SJSA1 (cell line): ENCODE measurements around the gene ATRIP. TPM values are rescaled to one million over a fixed set of nuclear protein-coding genes. Genes with fewer than 3 reads are reported as not detected.

Experiments used
- DNase-seq, 2 experiments: peaks; one replicate each; pipeline ENCODE4 v3.0.0-alpha.2; 2015 to 2020; ENCODE audit warnings: low spot score in 2 of 2, low read depth in 1 of 2
- H3K27ac ChIP-seq: fragments of 250-450 bp; sonication (Bioruptor Pico); 2 replicates; pipeline ENCODE4 v1.5.1; 2020; ENCODE audit warnings: mild to moderate bottlenecking, moderate library complexity
- H3K27me3 ChIP-seq: fragments of 250-450 bp; sonication (Bioruptor Pico); replicated peaks from 2 replicates; pipeline ENCODE4 v1.5.1; 2020; ENCODE audit warnings: mild to moderate bottlenecking, moderate library complexity
- H3K36me3 ChIP-seq: fragments of 250-450 bp; sonication (Bioruptor Pico); 2 replicates; pipeline ENCODE4 v1.5.1; 2020; ENCODE audit warnings: mild to moderate bottlenecking
- H3K4me1 ChIP-seq: fragments of 250-450 bp; sonication (Bioruptor Pico); replicated peaks from 2 replicates; pipeline ENCODE4 v1.6.1; 2021; ENCODE audit warnings: mild to moderate bottlenecking
- H3K4me3 ChIP-seq: fragments of 250-450 bp; sonication (Bioruptor Pico); 2 replicates; pipeline ENCODE4 v1.5.1; 2020; ENCODE audit warnings: mild to moderate bottlenecking
- H3K9me3 ChIP-seq: fragments of 250-450 bp; sonication (Bioruptor Pico); replicated peaks from 2 replicates; pipeline ENCODE4 v1.5.1; 2020; ENCODE audit warnings: mild to moderate bottlenecking
- total RNA-seq: library from RNA; depleted of rRNA; stranded (reverse); fragments of >200 nt; shearing (Covaris generic); gene quantifications from 2 replicates; pipeline ENCODE4 v1.2.3, GENCODE V29; 2014

The ATRIP gene
- total RNA-seq, 1 experiment from 2014 or later, result 9.7 TPM

GRCh38 chr3:48405971-48406370, 40.6 kb upstream of the ATRIP start:
- no peaks in the 10 kb centered on the region for H3K27me3 ChIP-seq
- no peak overlapping the region for H3K27ac ChIP-seq
- DNase-seq, result no peak
- no peaks in the 10 kb centered on the region for H3K36me3 ChIP-seq
- H3K4me1 ChIP-seq, result peaks cover 13% of the 10 kb centered on the region
- H3K9me3 ChIP-seq, result no peaks in the 10 kb centered on the region
- no peak overlapping the region for H3K4me3 ChIP-seq

- Histone ChIP-seq H3K4me3 (no peak overlapping the region), H3K27ac (no peak overlapping the region), H3K27me3 (no peaks in the 10 kb centered on the region), H3K4me1 (peaks cover 10% of the 10 kb centered on the region), H3K9me3 (no peaks in the 10 kb centered on the region), H3K36me3 (no peaks in the 10 kb centered on the region)
- DNase-seq, result peak in 1 of 2 experiments; percentile 32
Observed at GRCh38 chr3:48406443-48407431, 39.8 kb upstream of the ATRIP start.

GRCh38 chr3:48407542-48408099, 38.9 kb upstream of the ATRIP start:
- no peaks in the 10 kb centered on the region for H3K36me3 ChIP-seq
- H3K27me3 ChIP-seq, result no peaks in the 10 kb centered on the region
- H3K27ac ChIP-seq, result no peak overlapping the region
- no peaks in the 10 kb centered on the region for H3K9me3 ChIP-seq
- H3K4me1 ChIP-seq, result 0 out of 2 replicates have a peak, but pooled peaks cover 1% of the 10 kb centered on the region
- H3K4me3 ChIP-seq, result no peak overlapping the region
- peak in 1 of 2 experiments; percentile 36 for DNase-seq

GRCh38 chr3:48408823-48409281, 37.7 kb upstream of the ATRIP start:
- Histone ChIP-seq H3K27ac (no peak overlapping the region), H3K9me3 (no peaks in the 10 kb centered on the region), H3K4me1 (no peaks in the 10 kb centered on the region), H3K36me3 (no peaks in the 10 kb centered on the region), H3K27me3 (no peaks in the 10 kb centered on the region), H3K4me3 (no peak overlapping the region)
- peak in 1 of 2 experiments; percentile 32 for DNase-seq

- no peaks in the 10 kb centered on the region for H3K27me3 ChIP-seq
- H3K4me1 ChIP-seq, result no peaks in the 10 kb centered on the region
- H3K9me3 ChIP-seq, result no peaks in the 10 kb centered on the region
- H3K4me3 ChIP-seq, result no peak overlapping the region
- peak in 1 of 2 experiments; percentile 31 for DNase-seq
- no peak overlapping the region for H3K27ac ChIP-seq
- no peaks in the 10 kb centered on the region for H3K36me3 ChIP-seq
Observed at GRCh38 chr3:48409291-48410201, 37.0 kb upstream of the ATRIP start.

GRCh38 chr3:48410205-48411040, 36.1 kb upstream of the ATRIP start:
- peak in 1 of 2 experiments; percentile 28 for DNase-seq
- no peaks in the 10 kb centered on the region for H3K9me3 ChIP-seq
- H3K4me1 ChIP-seq, result no peaks in the 10 kb centered on the region
- no peaks in the 10 kb centered on the region for H3K27me3 ChIP-seq
- H3K27ac ChIP-seq, result no peak overlapping the region
- H3K4me3 ChIP-seq, result no peak overlapping the region
- no peaks in the 10 kb centered on the region for H3K36me3 ChIP-seq

GRCh38 chr3:48411041-48411588, 35.4 kb upstream of the ATRIP start:
- Histone ChIP-seq H3K4me1 (no peaks in the 10 kb centered on the region), H3K27ac (no peak overlapping the region), H3K36me3 (no peaks in the 10 kb centered on the region), H3K27me3 (no peaks in the 10 kb centered on the region), H3K9me3 (no peaks in the 10 kb centered on the region), H3K4me3 (no peak overlapping the region)
- DNase-seq, result no peak

GRCh38 chr3:48411606-48412374, 34.7 kb upstream of the ATRIP start:
- Histone ChIP-seq H3K27ac (no peak overlapping the region), H3K36me3 (no peaks in the 10 kb centered on the region), H3K9me3 (no peaks in the 10 kb centered on the region), H3K4me1 (no peaks in the 10 kb centered on the region), H3K27me3 (no peaks in the 10 kb centered on the region), H3K4me3 (no peak overlapping the region)
- no peak for DNase-seq

- Histone ChIP-seq H3K9me3 (no peaks in the 10 kb centered on the region), H3K27ac (no peak overlapping the region), H3K4me3 (no peak overlapping the region), H3K27me3 (no peaks in the 10 kb centered on the region), H3K36me3 (no peaks in the 10 kb centered on the region), H3K4me1 (no peaks in the 10 kb centered on the region)
- DNase-seq, result no peak
Observed at GRCh38 chr3:48412375-48413001, 34.0 kb upstream of the ATRIP start.

GRCh38 chr3:48413086-48413485, 33.5 kb upstream of the ATRIP start:
- H3K36me3 ChIP-seq, result no peaks in the 10 kb centered on the region
- no peak overlapping the region for H3K27ac ChIP-seq
- DNase-seq, result no peak
- no peaks in the 10 kb centered on the region for H3K27me3 ChIP-seq
- no peaks in the 10 kb centered on the region for H3K9me3 ChIP-seq
- H3K4me3 ChIP-seq, result no peak overlapping the region
- no peaks in the 10 kb centered on the region for H3K4me1 ChIP-seq

- Histone ChIP-seq H3K27me3 (no peaks in the 10 kb centered on the region), H3K36me3 (no peaks in the 10 kb centered on the region), H3K9me3 (no peaks in the 10 kb centered on the region), H3K4me3 (no peak overlapping the region), H3K27ac (no peak overlapping the region), H3K4me1 (no peaks in the 10 kb centered on the region)
- DNase-seq, result no peak
Observed at GRCh38 chr3:48413611-48414010, 32.9 kb upstream of the ATRIP start.
